Kidney capillary endothelial cell (primary cell): ENCODE data around the gene EGFL8.

Source experiments
- DNase-seq: peaks from one replicate; pipeline ENCODE4 v3.0.0-alpha.2; 2018; ENCODE audit warnings: low spot score

EGFL8 gene

DNA sequence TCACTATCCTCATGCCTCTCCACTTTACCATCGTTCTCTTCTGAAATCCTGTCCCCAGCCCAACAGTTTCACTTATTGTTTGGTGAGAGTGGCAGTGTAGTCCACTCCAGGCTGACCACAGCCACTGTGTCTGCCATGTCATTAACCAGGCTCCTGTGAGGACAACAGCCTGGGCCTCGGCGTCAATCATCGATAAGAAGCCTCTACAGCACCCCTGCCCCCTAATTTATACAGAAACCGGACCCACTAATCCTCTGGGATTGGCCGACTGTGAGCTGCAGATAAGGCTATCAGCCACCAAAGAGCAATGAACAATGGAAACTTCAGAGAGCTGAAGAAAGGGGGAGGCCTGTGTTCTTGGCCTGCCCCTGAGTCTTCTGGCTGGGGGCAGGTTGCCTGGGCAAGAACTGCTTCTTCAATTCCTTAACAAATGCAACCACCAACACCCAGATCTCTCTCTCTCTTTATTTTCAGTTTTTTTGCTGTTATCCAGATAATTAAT lies 3.4 kb downstream of the EGFL8 start:
- no peak for DNase-seq

DNA sequence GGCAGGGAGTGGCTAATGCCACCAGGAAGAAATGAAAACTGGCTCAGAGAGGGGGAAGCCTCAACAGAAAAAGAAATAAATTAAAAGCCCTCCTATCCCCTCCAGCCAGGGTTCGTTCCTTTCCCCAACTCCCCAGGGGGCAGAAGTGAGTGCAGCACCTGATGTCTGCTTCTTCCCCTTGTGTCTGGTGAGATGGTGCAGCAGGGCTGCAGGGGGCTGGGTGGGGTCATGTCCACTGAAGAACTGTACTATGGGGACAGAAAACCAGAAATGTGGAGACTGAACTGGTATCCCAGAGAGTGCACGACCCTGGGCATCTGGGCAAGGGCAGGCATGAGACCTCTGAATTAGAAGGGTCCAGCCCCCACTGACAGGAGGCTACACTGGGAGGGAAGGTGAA lies 4.0 kb downstream of the EGFL8 start:
- DNase-seq = no peak

DNA sequence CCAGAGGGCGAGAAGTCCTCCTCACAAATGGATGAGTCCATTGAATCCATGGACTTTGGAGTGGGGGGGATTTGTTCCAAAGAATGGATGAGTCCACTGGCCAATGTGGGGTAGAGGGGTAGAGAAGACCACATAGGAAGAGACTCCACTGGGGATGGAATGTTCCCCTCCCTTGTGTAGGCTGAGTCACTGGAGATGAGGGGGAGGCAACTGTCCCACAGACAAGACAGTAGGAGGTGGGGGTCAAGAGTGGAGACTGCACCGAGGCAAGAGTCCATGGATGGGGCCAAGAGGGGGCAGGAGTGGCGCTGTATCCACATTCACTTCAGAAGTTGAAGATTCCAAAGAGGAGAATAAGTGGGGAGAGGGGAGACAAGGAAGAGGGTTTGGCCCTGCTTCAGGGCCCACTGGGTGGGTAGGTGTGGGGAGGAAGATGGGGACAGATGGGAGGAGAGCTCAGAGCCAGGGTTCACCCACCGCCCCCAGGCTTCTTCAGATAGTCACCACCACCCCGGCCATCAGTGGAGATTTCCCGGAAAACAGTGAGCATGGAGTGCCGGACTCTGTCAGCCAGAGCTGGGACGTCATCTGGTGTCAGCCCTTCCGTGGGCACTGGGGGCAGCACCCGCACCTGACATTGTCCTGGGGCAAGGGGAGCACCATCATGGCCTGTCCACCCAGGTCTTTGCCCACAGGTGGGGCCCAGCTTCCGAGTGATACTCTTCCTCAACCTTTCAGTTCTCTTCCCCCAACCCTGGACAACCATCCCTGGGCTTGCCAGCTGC lies 4.6 kb downstream of the EGFL8 start:
- no peak for DNase-seq

DNA sequence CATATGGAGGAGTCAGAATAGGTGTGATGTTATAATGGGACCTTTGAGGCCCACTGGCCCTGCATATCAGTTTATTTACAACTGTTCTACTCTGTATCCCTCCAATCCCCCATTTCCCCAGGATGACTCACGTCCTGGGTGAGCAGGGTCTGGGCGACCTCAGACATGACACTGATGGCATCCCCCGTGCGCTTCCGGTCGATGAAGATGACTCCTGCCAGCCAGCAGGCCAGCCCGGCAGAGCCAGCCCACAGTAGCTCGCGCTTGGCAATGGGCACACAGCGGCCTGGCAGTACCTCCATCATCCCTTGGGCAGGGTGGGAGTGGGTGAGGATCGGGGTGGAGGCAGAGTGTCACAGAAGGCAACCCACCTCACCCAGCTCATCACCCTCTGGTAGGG lies 5.9 kb downstream of the EGFL8 start:
- DNase-seq = no peak

DNA sequence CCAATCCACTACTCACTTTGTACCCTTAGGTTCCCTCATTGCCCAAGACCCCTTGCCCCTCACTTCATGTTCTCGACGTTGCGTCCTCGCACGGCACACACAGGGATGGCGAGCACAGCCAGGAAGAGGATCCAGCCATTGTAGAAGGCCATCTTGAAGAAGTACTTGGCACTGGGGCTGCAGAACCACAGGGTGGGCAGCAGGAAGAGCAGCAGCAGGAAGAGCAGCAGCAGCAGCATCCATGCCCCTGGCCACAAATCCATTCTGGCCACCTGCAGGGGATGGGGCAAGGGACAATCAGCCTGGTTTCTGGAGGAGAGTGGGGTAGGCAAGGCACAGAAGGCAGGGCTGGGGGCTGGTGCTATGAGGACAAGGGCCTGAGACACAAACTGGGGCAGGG lies 6.8 kb downstream of the EGFL8 start:
- no peak for DNase-seq

DNA sequence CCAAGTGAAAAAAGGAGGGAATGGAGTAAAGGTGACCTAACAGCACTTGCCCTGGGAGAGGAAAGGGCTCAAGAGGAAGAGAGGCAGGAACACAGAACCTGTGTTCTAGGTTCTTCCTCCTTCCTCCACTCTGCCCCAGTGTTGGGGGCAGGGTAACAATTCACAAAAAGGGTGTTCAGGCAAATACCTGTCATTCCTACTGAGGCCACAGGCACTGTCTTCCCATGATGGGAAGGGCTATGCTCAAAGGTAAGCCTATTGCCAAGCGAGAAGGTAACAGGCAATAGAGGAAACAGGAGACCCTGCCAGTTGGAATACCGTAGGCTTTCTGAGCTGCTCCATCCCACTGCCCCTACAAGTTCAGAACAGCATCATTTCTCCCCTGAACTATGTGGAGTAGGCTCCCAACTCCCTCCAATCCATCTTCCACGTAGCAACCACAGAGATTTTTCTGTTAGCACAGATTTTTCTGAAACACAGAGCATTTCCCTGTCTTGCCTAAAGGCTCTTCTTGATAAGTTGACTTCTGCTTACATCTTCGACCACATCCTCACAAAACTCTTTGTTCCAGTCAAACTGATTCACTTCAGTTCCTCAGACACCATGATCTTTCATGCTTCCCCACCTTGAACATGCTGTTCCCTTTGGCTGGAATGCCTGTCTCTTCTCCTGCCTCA lies 8.8 kb downstream of the EGFL8 start:
- DNase-seq = no peak

DNA sequence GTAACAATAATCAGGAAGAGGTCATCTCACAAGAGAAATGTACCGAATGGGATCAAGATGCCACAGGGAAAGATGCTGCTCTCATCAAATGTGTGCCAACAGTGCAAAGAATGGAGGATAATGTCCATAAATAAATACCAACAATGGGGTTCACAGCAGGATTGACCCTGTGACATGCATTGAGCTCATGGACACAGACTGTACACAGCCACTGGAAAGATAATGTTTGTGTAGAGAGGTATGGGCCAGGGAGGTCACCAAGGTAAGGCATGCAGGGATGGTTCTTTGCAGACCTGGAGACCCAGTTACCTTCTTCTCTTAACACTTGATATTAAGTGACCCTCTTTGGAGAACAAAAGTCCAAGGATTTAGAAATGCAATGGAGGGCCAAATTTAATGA lies 10.0 kb downstream of the EGFL8 start:
- no peak for DNase-seq

DNA sequence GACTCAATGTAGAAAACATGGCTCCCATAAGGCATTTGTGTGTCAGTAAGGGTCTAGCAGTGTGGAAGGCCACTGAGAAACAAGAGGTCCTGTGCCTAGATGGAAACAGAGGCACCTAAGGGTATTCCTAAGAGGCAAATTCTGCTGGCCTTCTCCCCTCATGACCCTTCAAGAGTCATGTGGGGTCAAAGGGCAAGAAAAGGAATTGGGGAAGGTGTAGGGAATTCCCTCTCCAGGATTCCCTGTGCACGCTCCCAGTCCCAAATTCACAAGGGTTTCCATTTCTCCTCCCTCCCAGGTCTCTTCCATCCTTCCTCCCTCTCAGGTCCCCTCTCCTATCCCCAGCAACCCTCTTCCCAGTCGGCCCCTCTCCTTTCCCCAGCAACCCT lies 10.9 kb downstream of the EGFL8 start:
- DNase-seq = no peak

DNA sequence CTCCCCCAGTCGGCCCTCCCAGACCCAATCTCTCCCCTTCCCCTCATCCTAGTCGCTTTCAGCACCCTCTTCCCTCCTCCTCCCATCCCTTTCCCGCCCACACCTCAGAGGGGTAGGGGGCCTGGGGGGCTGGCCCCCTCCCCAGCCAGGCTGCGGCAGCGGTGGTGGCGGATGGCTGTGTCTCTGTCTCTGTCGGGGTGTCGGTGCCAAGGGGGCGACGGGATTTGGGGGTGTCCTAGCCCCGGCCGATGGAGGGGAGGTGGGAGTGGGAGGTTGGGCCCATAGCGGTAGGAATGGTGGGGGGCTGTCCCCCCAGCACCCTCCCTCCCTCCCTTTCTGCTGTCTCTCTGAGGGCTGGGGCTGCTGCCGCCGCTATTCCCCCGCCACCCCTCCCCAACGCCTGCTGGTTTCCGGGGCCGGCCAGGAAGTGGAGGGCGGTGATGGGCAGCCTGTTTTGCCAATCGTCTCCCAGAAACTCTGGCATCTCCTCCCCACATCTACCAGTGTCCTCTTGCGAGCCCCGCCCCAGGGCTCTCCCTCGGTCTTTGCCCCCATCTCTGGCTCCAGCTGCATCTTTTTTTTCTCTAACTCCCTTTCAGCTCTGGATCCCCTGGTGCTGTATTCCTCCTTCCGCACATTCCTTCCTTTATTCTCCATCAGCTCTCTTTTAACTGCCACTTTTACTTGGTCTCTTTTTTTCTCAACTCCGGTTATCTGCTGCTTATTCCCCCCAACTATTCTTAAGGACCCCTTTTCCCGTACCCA lies 11.5 kb downstream of the EGFL8 start, which contains the start of gene AGPAT1:
Gene AGPAT1, minus strand, starts transcription at position 374 of the 765 bp plus-strand sequence. CDS start 4,588 bp downstream, outside the sequence.
- peak; percentile 91 for DNase-seq

DNA sequence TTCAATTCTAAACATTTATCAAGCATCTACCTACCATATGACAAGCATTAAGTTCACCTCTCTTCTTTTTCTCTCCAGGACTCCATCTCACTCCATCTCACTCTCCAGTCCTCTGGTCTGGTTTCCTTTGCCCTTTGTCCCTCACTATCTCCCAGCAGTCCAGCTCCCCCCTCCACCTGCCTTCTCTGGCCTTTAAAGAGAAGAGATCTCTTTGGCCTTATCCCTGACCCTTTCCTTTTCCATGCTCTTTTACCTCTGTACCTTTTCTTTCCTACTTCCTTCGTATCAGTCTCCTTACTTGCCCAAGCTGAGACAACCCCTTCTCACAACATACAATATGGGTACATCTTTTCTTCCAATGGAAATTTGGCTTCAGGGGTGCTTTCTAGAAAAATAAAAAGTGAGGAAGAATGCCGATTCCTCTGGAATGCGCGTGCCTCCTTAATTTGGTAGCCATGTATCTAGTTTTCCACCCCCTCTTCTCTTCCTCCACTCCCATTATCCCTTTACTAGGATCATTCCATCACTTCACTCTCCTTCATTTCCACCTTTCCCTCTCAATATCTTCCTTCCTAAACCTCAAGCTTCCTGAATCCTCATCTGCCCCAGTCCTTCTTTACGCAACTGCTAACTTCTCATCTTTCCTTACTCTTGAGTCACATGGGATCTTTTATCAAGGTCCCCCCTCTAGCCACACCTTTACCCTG lies 12.2 kb downstream of the EGFL8 start:
- no peak for DNase-seq

DNA sequence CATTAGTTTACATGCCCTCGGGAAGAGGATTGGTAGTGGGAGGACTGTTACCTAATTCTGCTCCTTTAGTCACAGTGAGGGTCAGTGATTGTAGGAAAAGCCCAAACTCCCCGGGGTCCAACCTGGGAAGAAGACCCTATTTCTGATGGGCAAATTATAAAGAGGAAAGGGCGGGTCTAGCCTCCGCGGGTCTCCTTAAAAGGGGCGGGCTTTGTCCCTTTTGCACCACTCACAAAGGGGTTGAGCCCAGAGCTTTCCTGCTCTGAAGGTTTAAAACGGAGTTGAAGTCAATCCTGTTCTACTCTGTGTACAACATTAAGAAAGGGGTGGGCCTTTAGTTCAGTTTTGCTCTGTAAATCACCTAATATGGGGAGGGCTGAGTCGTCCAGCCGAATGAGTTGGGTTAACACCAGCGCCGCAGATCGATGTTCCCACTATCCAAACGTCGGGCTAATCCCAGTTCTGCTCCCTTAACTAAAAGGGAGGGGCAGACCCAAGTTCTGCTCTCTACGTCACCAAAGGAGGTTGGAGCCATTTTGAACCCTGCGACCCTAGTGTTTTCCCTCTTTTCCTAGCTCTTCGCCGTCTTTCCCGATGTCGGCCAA lies 12.9 kb downstream of the EGFL8 start:
- DNase-seq = no peak

DNA sequence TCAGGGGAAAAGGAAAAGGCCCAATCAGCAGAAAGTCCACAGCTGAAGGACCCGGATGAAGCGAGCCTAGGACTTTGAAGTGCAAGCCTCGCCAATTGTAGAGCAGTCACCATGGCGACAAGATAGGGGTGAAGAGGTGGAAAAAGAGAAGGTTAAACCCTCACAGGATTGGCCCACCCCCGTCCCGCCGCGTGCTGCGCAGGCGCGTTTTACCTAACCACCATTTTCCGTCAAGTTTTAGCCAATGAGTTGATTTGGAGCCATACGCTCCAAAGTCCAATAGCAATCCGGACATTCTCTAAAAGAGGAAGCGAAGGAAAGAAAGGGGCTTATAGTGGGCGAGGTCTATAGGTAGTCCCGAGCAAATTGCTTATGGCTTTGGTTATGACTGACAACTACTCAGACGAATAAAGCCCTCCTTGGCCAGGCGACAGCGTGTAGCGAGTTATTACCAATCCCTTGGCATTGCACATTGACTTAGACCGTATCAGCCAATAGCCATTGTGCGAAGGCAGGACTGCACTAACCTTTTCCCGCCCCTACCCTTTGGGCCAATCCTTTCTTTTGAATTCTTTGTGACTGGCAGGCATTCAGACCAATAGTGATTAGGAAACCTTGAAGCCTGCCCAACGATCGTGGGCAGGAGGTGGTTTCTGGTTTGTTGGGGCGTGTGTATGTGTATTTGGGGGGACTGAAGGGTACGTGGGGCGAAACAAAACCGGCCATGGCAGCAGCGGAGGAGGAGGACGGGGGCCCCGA lies 13.6 kb downstream of the EGFL8 start, which contains the start of gene RNF5:
Gene RNF5, plus strand, starts transcription at position 618 of the 759 bp plus-strand sequence. Its CDS starts 107 bp downstream, at position 725.
- peak; percentile 100 for DNase-seq

DNA sequence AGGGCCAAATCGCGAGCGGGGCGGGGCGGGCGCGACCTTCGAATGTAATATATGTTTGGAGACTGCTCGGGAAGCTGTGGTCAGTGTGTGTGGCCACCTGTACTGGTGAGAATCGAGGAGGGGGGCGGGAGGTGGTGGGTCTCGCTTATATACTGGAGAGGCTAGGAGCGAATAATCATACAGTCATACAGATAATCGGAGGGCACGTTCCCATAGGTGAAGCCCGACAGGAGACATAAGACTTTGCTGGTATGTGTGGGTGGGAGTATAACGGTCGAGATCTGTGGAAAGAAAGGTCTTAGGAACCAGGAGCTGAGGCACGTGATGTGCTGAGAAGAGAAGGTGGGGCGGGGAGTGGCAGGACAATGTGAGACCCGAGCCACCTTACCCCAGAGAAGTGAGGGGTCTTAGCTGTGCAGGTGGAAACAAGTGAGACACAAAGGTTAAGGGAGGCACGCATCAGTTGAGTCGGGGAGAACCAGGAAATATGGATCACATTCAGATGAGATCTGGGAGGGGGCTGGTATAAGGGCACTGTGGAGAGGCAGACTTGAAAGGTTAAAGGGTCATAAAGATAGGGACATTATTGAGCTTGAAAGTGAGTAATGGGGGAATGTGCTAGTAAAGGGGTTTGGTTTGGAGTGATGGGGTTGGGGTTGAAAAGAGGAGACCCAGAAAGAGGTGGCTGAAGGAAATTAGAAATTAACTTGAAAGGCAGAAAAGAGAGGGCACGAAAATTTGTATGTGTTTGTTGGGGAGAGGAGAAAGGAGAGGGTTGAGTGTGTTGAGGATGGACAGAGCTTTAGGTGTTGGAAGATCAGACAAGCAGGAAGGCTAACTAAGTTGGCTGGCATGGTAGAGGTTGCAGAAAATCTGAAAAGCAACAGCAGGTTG lies 14.4 kb downstream of the EGFL8 start:
- DNase-seq = no peak

DNA sequence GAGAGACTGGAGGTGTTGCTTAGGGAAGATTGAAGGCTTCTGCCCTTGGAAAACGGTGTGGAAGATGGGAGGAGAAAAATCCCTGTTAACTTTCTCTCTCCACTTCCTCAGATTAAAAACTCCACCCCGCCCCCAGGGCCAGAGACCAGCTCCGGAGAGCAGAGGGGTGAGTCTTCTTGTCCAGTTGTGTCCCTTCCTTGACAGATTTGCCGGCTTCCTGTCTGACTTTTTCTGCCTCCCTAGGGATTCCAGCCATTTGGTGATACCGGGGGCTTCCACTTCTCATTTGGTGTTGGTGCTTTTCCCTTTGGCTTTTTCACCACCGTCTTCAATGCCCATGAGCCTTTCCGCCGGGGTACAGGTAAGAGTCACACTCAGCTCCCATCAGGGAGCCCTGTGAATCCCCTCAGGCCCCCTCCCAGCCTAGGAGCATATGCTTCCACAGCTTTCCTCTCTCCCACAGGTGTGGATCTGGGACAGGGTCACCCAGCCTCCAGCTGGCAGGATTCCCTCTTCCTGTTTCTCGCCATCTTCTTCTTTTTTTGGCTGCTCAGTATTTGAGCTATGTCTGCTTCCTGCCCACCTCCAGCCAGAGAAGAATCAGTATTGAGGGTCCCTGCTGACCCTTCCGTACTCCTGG lies 15.5 kb downstream of the EGFL8 start:
- no peak for DNase-seq

DNA sequence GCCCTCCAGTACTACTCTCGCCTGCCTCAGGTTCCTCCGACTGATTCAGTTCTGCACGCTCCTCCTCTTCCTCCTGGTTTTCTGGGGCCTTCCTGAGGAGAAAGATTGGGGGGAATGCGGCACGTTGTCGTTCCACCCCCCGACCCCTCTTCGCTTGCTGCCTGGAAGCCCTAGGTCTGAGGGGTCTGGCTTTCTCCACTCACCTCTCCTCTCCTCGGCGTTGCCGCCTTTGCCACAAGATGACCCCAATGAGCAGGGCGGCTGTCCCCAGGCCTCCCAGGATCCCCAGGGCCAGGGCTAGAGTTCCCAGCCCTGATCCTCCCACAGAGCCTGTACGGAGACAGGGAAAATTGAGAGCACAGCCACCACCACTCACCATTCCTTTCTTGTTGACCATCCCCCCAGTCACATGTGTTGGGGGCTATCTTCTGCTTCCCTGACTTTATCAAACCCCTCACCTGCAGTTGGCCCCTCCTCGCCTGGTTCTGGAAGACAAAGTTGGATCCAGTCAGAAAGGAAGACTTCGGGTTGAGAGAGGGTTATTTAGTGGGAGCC lies 16.8 kb downstream of the EGFL8 start:
- no peak for DNase-seq

DNA sequence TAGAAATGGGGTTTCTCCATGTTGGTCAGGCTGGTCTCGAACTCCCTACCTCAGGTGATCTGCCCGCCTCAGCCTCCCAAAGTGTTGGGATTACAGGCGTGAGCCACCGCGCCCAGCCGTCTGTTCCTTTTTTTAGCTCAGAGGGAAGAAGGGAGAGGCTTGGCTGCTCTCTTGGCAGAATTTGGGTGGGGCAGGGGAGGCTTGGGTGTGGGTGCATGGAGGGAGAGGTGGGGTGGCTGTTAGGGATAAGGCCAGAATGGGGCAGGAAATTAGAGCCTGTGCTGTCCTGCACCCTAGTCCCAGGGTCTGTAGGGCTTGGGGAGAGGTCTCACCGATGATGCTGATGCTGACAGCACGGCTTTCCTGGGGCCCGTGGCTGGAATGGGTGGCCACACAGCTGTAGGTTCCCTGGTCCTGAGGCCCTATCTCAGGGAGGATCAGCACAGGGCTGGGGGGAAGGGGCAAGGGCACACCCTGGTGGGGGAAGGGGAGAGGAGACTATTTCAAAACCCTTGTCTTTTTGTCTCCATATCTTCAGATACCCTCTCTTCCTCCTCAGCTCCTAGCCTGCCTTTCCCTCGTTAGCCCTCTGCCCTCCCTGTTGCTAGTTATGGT lies 17.6 kb downstream of the EGFL8 start:
- no peak for DNase-seq

DNA sequence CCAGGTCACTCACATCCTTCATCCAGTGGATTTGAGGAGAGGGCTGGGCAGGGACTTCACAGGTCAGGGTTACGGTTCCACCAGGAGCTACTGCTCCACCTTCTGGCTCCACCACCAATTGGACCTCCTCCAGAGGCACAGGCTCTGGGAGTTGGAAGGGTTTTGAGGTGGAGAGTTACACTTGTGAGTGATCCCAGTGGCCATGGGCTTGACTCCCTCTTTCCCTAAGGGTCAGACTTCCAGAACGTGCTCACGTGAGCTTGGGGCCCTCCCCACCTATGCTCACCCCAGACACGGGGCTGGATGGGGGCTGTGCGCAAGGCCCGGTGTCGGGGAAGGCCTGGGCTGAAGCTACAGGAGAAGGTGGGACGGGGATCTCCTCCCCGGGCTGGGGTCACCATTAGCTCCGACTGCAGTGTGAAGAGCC lies 18.2 kb downstream of the EGFL8 start:
- DNase-seq = no peak

DNA sequence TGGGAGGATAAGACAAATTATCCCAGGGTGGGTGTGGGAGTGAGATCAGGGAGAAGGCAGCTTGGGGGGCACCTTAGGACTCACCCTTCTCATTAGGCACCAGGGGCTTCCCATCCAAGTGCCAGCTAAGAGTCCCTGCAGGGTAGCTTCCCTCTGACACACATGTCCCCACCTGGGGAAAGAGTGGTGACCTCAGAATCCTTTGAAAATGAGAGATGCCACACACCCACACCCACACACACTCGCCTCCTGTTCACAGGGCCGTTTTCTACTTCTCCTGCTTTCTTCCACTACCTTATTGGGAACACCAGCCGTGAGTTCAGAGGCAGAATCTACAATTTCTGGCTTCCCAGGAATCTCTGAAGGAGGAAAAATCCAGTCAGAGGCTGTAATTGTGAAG lies 18.6 kb downstream of the EGFL8 start:
- DNase-seq = no peak
